Measurements from ENCODE around the gene GAS6.
A peak's percentile ranks its signal among the peaks of the same experiment; 100 is the strongest.
"Not testable (repeated sequence)": the region's sequence is repeated elsewhere in the genome, so short reads cannot be mapped to it uniquely, and the experiment has no call there.

The GAS6 gene

GRCh38 chr13:113863524-113864272 is at the start of gene GAS6:
GAS6 (minus strand) TSS chr13:113864076; CDS start chr13:113863920, 156 bp downstream.
- peak; percentile 74 for DNase-seq

GRCh38 chr13:113913408-113913807 is 49.5 kb upstream of the GAS6 start:
- DNase-seq = not testable (repeated sequence)

GRCh38 chr13:113912596-113912995 is 48.7 kb upstream of the GAS6 start:
- DNase-seq = no peak

GRCh38 chr13:113907635-113908617 is 44.0 kb upstream of the GAS6 start:
- DNase-seq = no peak

GRCh38 chr13:113906571-113906970 is 42.7 kb upstream of the GAS6 start:
- DNase-seq = no peak

GRCh38 chr13:113905942-113906341 is 42.1 kb upstream of the GAS6 start:
- no peak for DNase-seq

GRCh38 chr13:113905018-113905417 is 41.1 kb upstream of the GAS6 start:
- DNase-seq = no peak

- no peak for DNase-seq
Measured at GRCh38 chr13:113904411-113904810, 40.5 kb upstream of the GAS6 start.

GRCh38 chr13:113903912-113904311 is 40.0 kb upstream of the GAS6 start:
- DNase-seq = no peak

- no peak for DNase-seq
Measured at GRCh38 chr13:113902986-113903775, 39.3 kb upstream of the GAS6 start.

- DNase-seq = no peak
Measured at GRCh38 chr13:113902481-113902880, 38.6 kb upstream of the GAS6 start.

- DNase-seq = no peak
Measured at GRCh38 chr13:113901642-113902041, 37.8 kb upstream of the GAS6 start.

GRCh38 chr13:113901231-113901630 is 37.4 kb upstream of the GAS6 start:
- DNase-seq = no peak

- no peak for DNase-seq
Measured at GRCh38 chr13:113900646-113901045, 36.8 kb upstream of the GAS6 start.

GRCh38 chr13:113898391-113898790 is 34.5 kb upstream of the GAS6 start:
- no peak for DNase-seq

GRCh38 chr13:113897966-113898365 is 34.1 kb upstream of the GAS6 start:
- DNase-seq = no peak

GRCh38 chr13:113897161-113897560 is 33.3 kb upstream of the GAS6 start:
- DNase-seq = peak; percentile 58

GRCh38 chr13:113895436-113895835 is 31.6 kb upstream of the GAS6 start:
- no peak for DNase-seq

GRCh38 chr13:113890774-113891480 is 27.1 kb upstream of the GAS6 start:
- DNase-seq = no peak

GRCh38 chr13:113889467-113889866 is 25.6 kb upstream of the GAS6 start:
- DNase-seq = no peak

GRCh38 chr13:113888701-113889330 is 24.9 kb upstream of the GAS6 start:
- DNase-seq = no peak

- no peak for DNase-seq
Measured at GRCh38 chr13:113887700-113888201, 23.9 kb upstream of the GAS6 start.

All from 8988T (cell line).